Gastrocnemius medialis (tissue), 4 donors: ENCODE measurements around the gene RAB38.

ENCODE experiments used
- POLR2A ChIP-seq, 2 donors: fragments of 450-650 bp; IDR thresholded peaks; one replicate each; pipeline ENCODE4 v1.6.1; 2017; ENCODE audit warnings: antibody characterized with exemption in 2 of 2, mild to moderate bottlenecking in 2 of 2, moderate library complexity in 2 of 2
- TF ChIP-seq, protein P1 (sequence below), 5 experiments: fragments of 450-650 bp in 3 of 5; fragments of 200-600 bp in 2 of 5; sonication (generic) in 2 of 5; IDR thresholded peaks in 4 of 5; conservative IDR thresholded peaks in 1 of 5; 1 replicate in 4 of 5; 2 replicates in 1 of 5; pipeline ENCODE4 v1.5.1; 2016 to 2019; ENCODE audit warnings: antibody characterized with exemption in 5 of 5, mild to moderate bottlenecking in 3 of 5, moderate library complexity in 3 of 5

DNA sequence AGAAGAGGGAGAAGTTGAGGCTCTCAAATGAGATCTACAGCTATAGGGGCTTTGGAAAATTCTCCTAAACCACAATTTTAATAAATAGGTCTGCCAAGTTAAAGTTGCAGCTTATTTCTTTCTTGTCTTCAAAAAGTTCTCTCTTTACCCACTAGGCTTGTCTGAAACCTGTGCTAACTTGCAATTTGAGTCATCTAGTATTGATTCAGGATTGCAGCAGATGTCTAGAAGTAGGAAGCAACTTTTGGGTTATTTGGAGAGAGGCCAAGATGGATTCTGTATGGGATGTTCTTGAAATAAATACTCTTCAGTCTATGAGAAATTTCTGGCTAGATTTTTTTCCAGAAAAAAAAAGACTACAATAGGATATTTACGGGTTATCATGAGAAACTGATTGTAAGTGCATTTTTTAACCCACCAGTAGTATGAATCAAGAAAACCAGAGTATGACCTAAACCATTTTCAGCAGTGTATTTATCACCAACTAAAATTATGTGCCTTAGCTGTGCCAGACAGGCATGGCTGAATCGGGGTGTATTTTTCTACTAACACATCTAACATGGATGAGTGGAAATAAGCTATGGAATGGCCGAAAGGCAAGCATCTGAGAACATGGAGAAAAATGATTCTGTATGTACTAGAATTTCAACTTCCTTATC, 4.9 kb upstream of the RAB38 start:
- TF ChIP-seq, protein P1, sequence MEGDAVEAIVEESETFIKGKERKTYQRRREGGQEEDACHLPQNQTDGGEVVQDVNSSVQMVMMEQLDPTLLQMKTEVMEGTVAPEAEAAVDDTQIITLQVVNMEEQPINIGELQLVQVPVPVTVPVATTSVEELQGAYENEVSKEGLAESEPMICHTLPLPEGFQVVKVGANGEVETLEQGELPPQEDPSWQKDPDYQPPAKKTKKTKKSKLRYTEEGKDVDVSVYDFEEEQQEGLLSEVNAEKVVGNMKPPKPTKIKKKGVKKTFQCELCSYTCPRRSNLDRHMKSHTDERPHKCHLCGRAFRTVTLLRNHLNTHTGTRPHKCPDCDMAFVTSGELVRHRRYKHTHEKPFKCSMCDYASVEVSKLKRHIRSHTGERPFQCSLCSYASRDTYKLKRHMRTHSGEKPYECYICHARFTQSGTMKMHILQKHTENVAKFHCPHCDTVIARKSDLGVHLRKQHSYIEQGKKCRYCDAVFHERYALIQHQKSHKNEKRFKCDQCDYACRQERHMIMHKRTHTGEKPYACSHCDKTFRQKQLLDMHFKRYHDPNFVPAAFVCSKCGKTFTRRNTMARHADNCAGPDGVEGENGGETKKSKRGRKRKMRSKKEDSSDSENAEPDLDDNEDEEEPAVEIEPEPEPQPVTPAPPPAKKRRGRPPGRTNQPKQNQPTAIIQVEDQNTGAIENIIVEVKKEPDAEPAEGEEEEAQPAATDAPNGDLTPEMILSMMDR (IDR thresholded peaks at IDR 0.05 in 4 of 5, conservative IDR thresholded peaks at IDR 0.05 in 1 of 5): no peak
- no peak for TF ChIP-seq POLR2A (IDR thresholded peaks at IDR 0.05)
